HG03196 (cell line): ENCODE results near the gene TERT.

Source experiments
- ATAC-seq: cut with Tn5 transposase; IDR thresholded peaks from one replicate; pipeline ENCODE4 v1.9.1; 2021; ENCODE audit not compliant: unreplicated experiment

Gene TERT

GRCh38 chr5:1222621-1223277 is 72.1 kb downstream of the TERT start:
- ATAC-seq = no peak

GRCh38 chr5:1222147-1222546 is 72.7 kb downstream of the TERT start:
- ATAC-seq = no peak

GRCh38 chr5:1221721-1222120 is 73.1 kb downstream of the TERT start:
- no peak for ATAC-seq

GRCh38 chr5:1220831-1221230 is 74.0 kb downstream of the TERT start:
- no peak for ATAC-seq

GRCh38 chr5:1220351-1220750 is 74.5 kb downstream of the TERT start:
- ATAC-seq = no peak

- no peak for ATAC-seq
Measured at GRCh38 chr5:1219768-1220100, 75.1 kb downstream of the TERT start.

GRCh38 chr5:1219098-1219767 is 75.6 kb downstream of the TERT start:
- ATAC-seq = no peak

GRCh38 chr5:1218351-1219080 is 76.4 kb downstream of the TERT start:
- ATAC-seq = no peak

- no peak for ATAC-seq
Measured at GRCh38 chr5:1217596-1218206, 77.2 kb downstream of the TERT start.

GRCh38 chr5:1216918-1217295 is 78.0 kb downstream of the TERT start:
- ATAC-seq = no peak

- ATAC-seq = no peak
Measured at GRCh38 chr5:1216211-1216917, 78.5 kb downstream of the TERT start.

GRCh38 chr5:1215320-1216096 is 79.4 kb downstream of the TERT start:
- ATAC-seq = no peak

GRCh38 chr5:1214936-1215220 is 80.0 kb downstream of the TERT start:
- ATAC-seq = no peak

- no peak for ATAC-seq
Measured at GRCh38 chr5:1214163-1214935, 80.5 kb downstream of the TERT start.

GRCh38 chr5:1213508-1214162 is 81.2 kb downstream of the TERT start:
- no peak for ATAC-seq

- no peak for ATAC-seq
Measured at GRCh38 chr5:1212881-1213280, 82.0 kb downstream of the TERT start.

GRCh38 chr5:1212271-1212670 is 82.6 kb downstream of the TERT start:
- ATAC-seq = no peak

GRCh38 chr5:1211701-1212100 is 83.2 kb downstream of the TERT start:
- no peak for ATAC-seq

GRCh38 chr5:1210832-1211251 is 84.0 kb downstream of the TERT start:
- ATAC-seq = no peak
